Suprapubic skin (tissue), 3 donors: Measurements from ENCODE around the gene ZNF541.

Experiments
- POLR2A ChIP-seq, 2 donors: fragments of 450-650 bp; IDR thresholded peaks; one replicate each; pipeline ENCODE4 v1.6.1; 2017; ENCODE audit warnings: antibody characterized with exemption in 2 of 2, mild to moderate bottlenecking in 2 of 2, moderate library complexity in 2 of 2
- TF ChIP-seq, protein P1 (sequence below), 2 donors: fragments of 200-600 bp in 1 of 2; fragments of 450-650 bp in 1 of 2; sonication (generic) in 1 of 2; IDR thresholded peaks; one replicate each; pipeline ENCODE4 v1.5.1; 2016 to 2019; ENCODE audit warnings: antibody characterized with exemption in 2 of 2, mild to moderate bottlenecking in 1 of 2, moderate library complexity in 1 of 2

DNA sequence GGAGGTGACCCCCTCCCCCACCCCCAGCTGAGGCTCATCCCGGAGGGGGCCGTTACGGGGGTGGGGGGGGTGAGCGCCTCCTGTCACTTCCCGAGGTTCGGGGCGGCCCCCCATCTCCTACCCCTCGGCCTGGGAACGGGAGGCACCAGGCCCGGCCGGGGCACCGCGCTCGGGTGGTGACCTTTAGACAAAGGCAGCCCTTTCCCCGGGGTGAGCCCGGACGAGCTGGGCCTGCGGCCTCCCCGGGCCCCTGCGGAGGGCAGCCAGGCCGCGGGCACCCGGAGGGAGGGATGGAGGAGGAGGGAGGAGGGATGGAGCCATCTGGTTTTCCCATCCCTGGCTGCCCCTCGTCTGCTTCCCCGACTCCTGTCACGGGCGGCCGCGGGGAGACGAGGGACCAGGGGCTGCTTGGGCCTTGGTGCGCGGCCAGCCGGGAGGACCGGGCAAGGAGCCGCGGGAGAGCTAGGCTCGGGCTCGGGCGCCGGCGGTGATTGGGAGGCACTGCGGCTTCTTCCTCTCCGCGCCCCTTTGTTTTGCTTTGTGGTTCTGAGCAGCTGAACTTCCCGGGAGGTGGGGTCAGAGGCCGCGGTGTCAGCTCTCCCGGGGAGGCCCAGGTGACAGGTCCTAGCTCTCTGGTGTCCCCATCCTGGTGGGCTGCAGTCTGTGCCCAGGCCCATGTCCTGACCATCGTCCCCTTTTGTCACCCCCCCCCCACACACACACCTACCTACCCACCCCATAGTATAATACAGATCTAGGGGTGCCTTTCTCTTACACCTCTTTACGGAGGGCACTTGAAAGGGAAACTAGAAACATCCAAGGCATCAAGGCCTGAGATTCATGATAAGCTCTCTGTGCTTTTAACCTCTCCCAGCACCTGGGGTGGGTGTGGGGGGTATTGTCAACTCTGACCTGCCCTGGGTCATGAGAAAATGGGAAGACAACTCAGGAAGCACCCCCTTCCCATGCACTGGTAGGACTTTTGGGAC, 37.3 kb upstream of the ZNF541 start:
- TF ChIP-seq, protein P1, sequence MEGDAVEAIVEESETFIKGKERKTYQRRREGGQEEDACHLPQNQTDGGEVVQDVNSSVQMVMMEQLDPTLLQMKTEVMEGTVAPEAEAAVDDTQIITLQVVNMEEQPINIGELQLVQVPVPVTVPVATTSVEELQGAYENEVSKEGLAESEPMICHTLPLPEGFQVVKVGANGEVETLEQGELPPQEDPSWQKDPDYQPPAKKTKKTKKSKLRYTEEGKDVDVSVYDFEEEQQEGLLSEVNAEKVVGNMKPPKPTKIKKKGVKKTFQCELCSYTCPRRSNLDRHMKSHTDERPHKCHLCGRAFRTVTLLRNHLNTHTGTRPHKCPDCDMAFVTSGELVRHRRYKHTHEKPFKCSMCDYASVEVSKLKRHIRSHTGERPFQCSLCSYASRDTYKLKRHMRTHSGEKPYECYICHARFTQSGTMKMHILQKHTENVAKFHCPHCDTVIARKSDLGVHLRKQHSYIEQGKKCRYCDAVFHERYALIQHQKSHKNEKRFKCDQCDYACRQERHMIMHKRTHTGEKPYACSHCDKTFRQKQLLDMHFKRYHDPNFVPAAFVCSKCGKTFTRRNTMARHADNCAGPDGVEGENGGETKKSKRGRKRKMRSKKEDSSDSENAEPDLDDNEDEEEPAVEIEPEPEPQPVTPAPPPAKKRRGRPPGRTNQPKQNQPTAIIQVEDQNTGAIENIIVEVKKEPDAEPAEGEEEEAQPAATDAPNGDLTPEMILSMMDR (IDR thresholded peaks at IDR 0.05), result no peak
- no peak for TF ChIP-seq POLR2A (IDR thresholded peaks at IDR 0.05)
